ENCODE results near the gene HDHD3.

GRCh38 chr9:113348437-113348836 lies 28.3 kb downstream of the HDHD3 start:
- TF ChIP-seq CTCF (IDR thresholded peaks at IDR 0.05; ENCODE audit: low read length) (no peak), EZH2 (optimal IDR thresholded peaks at IDR 0.05; ENCODE audit: low read depth, low read length) (no peak), EZH2phosphoT487 (IDR thresholded peaks at IDR 0.05; ENCODE audit: low read length) (no peak)

Measured in MM.1S (cell line).